Measurements from ENCODE around the gene GCG.

The GCG gene

GRCh38 chr2:162126527-162126926, 25.5 kb downstream of the GCG start:
- no peak overlapping the region for H3K14ac ChIP-seq (ENCODE audit: low read length)
- H3K79me2 ChIP-seq (ENCODE audit: control insufficient read depth, insufficient read depth, low read length, poor library complexity): no peaks in the 10 kb centered on the region
- peaks cover 4% of the 10 kb centered on the region in 2 experiments for H3K4me1 ChIP-seq (ENCODE audit: control insufficient read depth in 1 of 2, insufficient read depth in 2 of 2, low read length in 2 of 2)
- no peak for DNase-seq
- no peaks in the 10 kb centered on the region for H3K36me3 ChIP-seq (ENCODE audit: control insufficient read depth in 1 of 2, insufficient read depth in 2 of 2, low read length in 2 of 2)
- H3K79me1 ChIP-seq (ENCODE audit: low read length): peaks cover 2% of the 10 kb centered on the region
- H3K4me2 ChIP-seq (ENCODE audit: low read length): no peak overlapping the region
- H3K9me3 ChIP-seq (ENCODE audit: insufficient read depth, low read depth, low read length): no peaks in the 10 kb centered on the region
- no CpG with 5 or more reads among the region's 2 CpGs for WGBS (ENCODE audit: extremely low coverage, insufficient coverage, insufficient read length)
- H2BK120ac ChIP-seq (ENCODE audit: insufficient read depth, low read length, poor library complexity): no peak overlapping the region
- H3K23ac ChIP-seq (ENCODE audit: low read length): no peak overlapping the region
- H2AK5ac ChIP-seq (ENCODE audit: low read length): no peak overlapping the region
- no peak overlapping the region for H3K18ac ChIP-seq (ENCODE audit: low read length)
- H3K27ac ChIP-seq (ENCODE audit: low read depth, low read length): no peak overlapping the region
- no peak overlapping the region for H3K4me3 ChIP-seq (ENCODE audit: low read depth, low read length)
- H4K91ac ChIP-seq (ENCODE audit: low read depth, low read length): no peak overlapping the region
- no peaks in the 10 kb centered on the region for H3K27me3 ChIP-seq (ENCODE audit: insufficient read depth, low read length)
- H2BK12ac ChIP-seq (ENCODE audit: low read length): no peak overlapping the region
- no peak overlapping the region for H2AFZ ChIP-seq (ENCODE audit: insufficient read depth, low read length, poor library complexity)
- no peak overlapping the region for H3K9ac ChIP-seq (ENCODE audit: low read length)
- H4K8ac ChIP-seq (ENCODE audit: low read depth, low read length): no peak overlapping the region
- no peak overlapping the region for H2BK5ac ChIP-seq (ENCODE audit: low read depth, low read length, poor library complexity)
- no peak overlapping the region for H3K4ac ChIP-seq (ENCODE audit: low read depth, low read length)
- no peak overlapping the region for H4K12ac ChIP-seq (ENCODE audit: low read depth, low read length)

GRCh38 chr2:162126111-162126519, 25.9 kb downstream of the GCG start:
- Histone ChIP-seq H2AFZ (ENCODE audit: insufficient read depth, low read length, poor library complexity) (no peak overlapping the region), H3K23ac (ENCODE audit: low read length) (no peak overlapping the region), H2BK5ac (ENCODE audit: low read depth, low read length, poor library complexity) (no peak overlapping the region), H3K27me3 (ENCODE audit: insufficient read depth, low read length) (no peaks in the 10 kb centered on the region), H3K36me3 (ENCODE audit: control insufficient read depth in 1 of 2, insufficient read depth in 2 of 2, low read length in 2 of 2) (no peaks in the 10 kb centered on the region), H3K14ac (ENCODE audit: low read length) (no peak overlapping the region), H3K79me1 (ENCODE audit: low read length) (peaks cover 2% of the 10 kb centered on the region), H3K27ac (ENCODE audit: low read depth, low read length) (no peak overlapping the region), H2BK120ac (ENCODE audit: insufficient read depth, low read length, poor library complexity) (no peak overlapping the region), H4K8ac (ENCODE audit: low read depth, low read length) (no peak overlapping the region), H3K18ac (ENCODE audit: low read length) (no peak overlapping the region), H3K4me2 (ENCODE audit: low read length) (no peak overlapping the region), H4K12ac (ENCODE audit: low read depth, low read length) (no peak overlapping the region), H4K91ac (ENCODE audit: low read depth, low read length) (no peak overlapping the region), H3K9me3 (ENCODE audit: insufficient read depth, low read depth, low read length) (no peaks in the 10 kb centered on the region), H3K4me1 (ENCODE audit: control insufficient read depth in 1 of 2, insufficient read depth in 2 of 2, low read length in 2 of 2) (peaks cover 4% of the 10 kb centered on the region in 2 experiments), H2AK5ac (ENCODE audit: low read length) (no peak overlapping the region), H2BK12ac (ENCODE audit: low read length) (no peak overlapping the region), H3K4ac (ENCODE audit: low read depth, low read length) (no peak overlapping the region), H3K4me3 (ENCODE audit: low read depth, low read length) (no peak overlapping the region), H3K79me2 (ENCODE audit: control insufficient read depth, insufficient read depth, low read length, poor library complexity) (no peaks in the 10 kb centered on the region), H3K9ac (ENCODE audit: low read length) (no peak overlapping the region)
- DNase-seq: no peak
- WGBS (ENCODE audit: extremely low coverage, insufficient coverage, insufficient read length): no CpG with 5 or more reads among the region's 1 CpG

GRCh38 chr2:162125138-162125537, 26.9 kb downstream of the GCG start:
- no peak overlapping the region for H3K9ac ChIP-seq (ENCODE audit: low read length)
- H3K36me3 ChIP-seq (ENCODE audit: control insufficient read depth in 1 of 2, insufficient read depth in 2 of 2, low read length in 2 of 2): no peaks in the 10 kb centered on the region
- no peak overlapping the region for H4K8ac ChIP-seq (ENCODE audit: low read depth, low read length)
- no CpG with 5 or more reads among the region's 2 CpGs for WGBS (ENCODE audit: extremely low coverage, insufficient coverage, insufficient read length)
- H2AK5ac ChIP-seq (ENCODE audit: low read length): peak overlapping the region; percentile 19
- H3K18ac ChIP-seq (ENCODE audit: low read length): no peak overlapping the region
- H3K79me2 ChIP-seq (ENCODE audit: control insufficient read depth, insufficient read depth, low read length, poor library complexity): no peaks in the 10 kb centered on the region
- no peak overlapping the region for H2BK12ac ChIP-seq (ENCODE audit: low read length)
- peaks cover 4% of the 10 kb centered on the region in 2 experiments for H3K4me1 ChIP-seq (ENCODE audit: control insufficient read depth in 1 of 2, insufficient read depth in 2 of 2, low read length in 2 of 2)
- H4K91ac ChIP-seq (ENCODE audit: low read depth, low read length): no peak overlapping the region
- no peak for DNase-seq
- no peak overlapping the region for H3K23ac ChIP-seq (ENCODE audit: low read length)
- H3K27ac ChIP-seq (ENCODE audit: low read depth, low read length): no peak overlapping the region
- peak overlapping the region; percentile 29 for H3K14ac ChIP-seq (ENCODE audit: low read length)
- H3K4ac ChIP-seq (ENCODE audit: low read depth, low read length): no peak overlapping the region
- peaks cover 2% of the 10 kb centered on the region for H3K79me1 ChIP-seq (ENCODE audit: low read length)
- H3K27me3 ChIP-seq (ENCODE audit: insufficient read depth, low read length): no peaks in the 10 kb centered on the region
- H4K12ac ChIP-seq (ENCODE audit: low read depth, low read length): no peak overlapping the region
- no peak overlapping the region for H3K4me3 ChIP-seq (ENCODE audit: low read depth, low read length)
- H2AFZ ChIP-seq (ENCODE audit: insufficient read depth, low read length, poor library complexity): no peak overlapping the region
- no peak overlapping the region for H2BK5ac ChIP-seq (ENCODE audit: low read depth, low read length, poor library complexity)
- H3K9me3 ChIP-seq (ENCODE audit: insufficient read depth, low read depth, low read length): no peaks in the 10 kb centered on the region
- no peak overlapping the region for H2BK120ac ChIP-seq (ENCODE audit: insufficient read depth, low read length, poor library complexity)
- no peak overlapping the region for H3K4me2 ChIP-seq (ENCODE audit: low read length)

GRCh38 chr2:162123806-162124758, 28.0 kb downstream of the GCG start:
- DNase-seq: peak in 1 of 2 donors; percentile 93
- no peak overlapping the region for H4K91ac ChIP-seq (ENCODE audit: low read depth, low read length)
- no peak overlapping the region for H3K18ac ChIP-seq (ENCODE audit: low read length)
- H2AK5ac ChIP-seq (ENCODE audit: low read length): no peak overlapping the region
- H3K9ac ChIP-seq (ENCODE audit: low read length): no peak overlapping the region
- peaks cover 2% of the 10 kb centered on the region for H3K79me1 ChIP-seq (ENCODE audit: low read length)
- H4K8ac ChIP-seq (ENCODE audit: low read depth, low read length): no peak overlapping the region
- no peak overlapping the region for H3K4me2 ChIP-seq (ENCODE audit: low read length)
- no peak overlapping the region for H2BK120ac ChIP-seq (ENCODE audit: insufficient read depth, low read length, poor library complexity)
- H3K23ac ChIP-seq (ENCODE audit: low read length): no peak overlapping the region
- no peaks in the 10 kb centered on the region for H3K27me3 ChIP-seq (ENCODE audit: insufficient read depth, low read length)
- no peaks in the 10 kb centered on the region for H3K79me2 ChIP-seq (ENCODE audit: control insufficient read depth, insufficient read depth, low read length, poor library complexity)
- H3K4me3 ChIP-seq (ENCODE audit: low read depth, low read length): no peak overlapping the region
- H2BK5ac ChIP-seq (ENCODE audit: low read depth, low read length, poor library complexity): no peak overlapping the region
- H3K4ac ChIP-seq (ENCODE audit: low read depth, low read length): no peak overlapping the region
- H3K4me1 ChIP-seq (ENCODE audit: control insufficient read depth in 1 of 2, insufficient read depth in 2 of 2, low read length in 2 of 2): peaks cover 4% of the 10 kb centered on the region in 2 experiments
- H3K27ac ChIP-seq (ENCODE audit: low read depth, low read length): no peak overlapping the region
- H2AFZ ChIP-seq (ENCODE audit: insufficient read depth, low read length, poor library complexity): no peak overlapping the region
- H4K12ac ChIP-seq (ENCODE audit: low read depth, low read length): no peak overlapping the region
- no peak overlapping the region for H2BK12ac ChIP-seq (ENCODE audit: low read length)
- no peak overlapping the region for H3K14ac ChIP-seq (ENCODE audit: low read length)
- WGBS (ENCODE audit: extremely low coverage, insufficient coverage, insufficient read length): no CpG with 5 or more reads among the region's 9 CpGs
- no peaks in the 10 kb centered on the region for H3K9me3 ChIP-seq (ENCODE audit: insufficient read depth, low read depth, low read length)
- no peaks in the 10 kb centered on the region for H3K36me3 ChIP-seq (ENCODE audit: control insufficient read depth in 1 of 2, insufficient read depth in 2 of 2, low read length in 2 of 2)

All from trophoblast cell (in vitro differentiated cells and primary cell).